Mucosa of gallbladder (tissue), 1 donor: ENCODE measurements around the gene SOX30. TPM values are rescaled to one million over a fixed set of nuclear protein-coding genes. Genes with fewer than 3 reads are reported as not detected.
"Not testable (repeated sequence)": the region's sequence is repeated elsewhere in the genome, so short reads cannot be mapped to it uniquely, and the experiment has no call there.

ENCODE experiments used
- DNase-seq: peaks from one replicate; pipeline ENCODE4 v3.0.0-alpha.2; 2020; ENCODE audit warnings: low spot score
- total RNA-seq: library from RNA; stranded (reverse); gene quantifications from one replicate; pipeline ENCODE4 v1.2.1, GENCODE V29; 2021
- donor health status: DM: no; HTN: no; CAD: no.

The SOX30 gene
- total RNA-seq: 0.09 TPM

DNA sequence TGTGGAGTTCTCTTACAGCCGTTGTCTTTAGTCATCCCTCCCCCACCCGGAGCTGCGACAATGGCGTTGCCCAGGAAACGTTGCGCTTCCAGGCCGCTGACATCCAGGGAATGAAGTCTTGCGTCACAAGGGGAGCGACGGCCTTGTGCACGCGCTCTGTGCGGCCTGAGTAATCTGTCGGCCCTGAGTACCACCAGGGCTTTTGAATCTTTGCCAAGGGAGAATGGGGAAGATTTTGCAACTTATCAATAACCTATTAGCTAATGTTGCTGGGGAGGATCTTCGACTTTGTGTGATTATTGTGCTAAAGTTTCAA lies at the start of gene SOX30:
TSS of gene SOX30 (minus strand) at position 62 of the 316 bp plus-strand sequence. CDS start 360 bp downstream, outside the sequence.
- DNase-seq: no peak

DNA sequence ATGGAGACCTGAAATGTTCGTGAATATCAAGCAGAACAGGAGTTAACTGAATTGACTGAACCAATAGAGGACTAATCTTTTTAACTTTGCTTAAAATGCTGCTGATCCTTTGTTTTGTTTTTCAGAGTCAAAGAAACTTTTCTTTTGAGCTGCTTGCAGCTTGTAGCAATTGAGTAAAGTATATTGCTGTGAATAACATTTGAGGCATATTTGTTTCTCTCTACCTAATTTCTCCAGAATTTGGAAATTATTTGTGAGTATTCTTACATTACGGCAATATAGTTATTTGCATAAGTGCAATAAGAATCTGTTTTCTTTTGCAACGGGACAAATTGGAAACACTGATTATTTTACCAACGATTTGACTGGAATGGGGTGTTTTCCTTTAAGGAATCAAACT lies 46.4 kb upstream of the SOX30 start:
- not testable (repeated sequence) for DNase-seq

DNA sequence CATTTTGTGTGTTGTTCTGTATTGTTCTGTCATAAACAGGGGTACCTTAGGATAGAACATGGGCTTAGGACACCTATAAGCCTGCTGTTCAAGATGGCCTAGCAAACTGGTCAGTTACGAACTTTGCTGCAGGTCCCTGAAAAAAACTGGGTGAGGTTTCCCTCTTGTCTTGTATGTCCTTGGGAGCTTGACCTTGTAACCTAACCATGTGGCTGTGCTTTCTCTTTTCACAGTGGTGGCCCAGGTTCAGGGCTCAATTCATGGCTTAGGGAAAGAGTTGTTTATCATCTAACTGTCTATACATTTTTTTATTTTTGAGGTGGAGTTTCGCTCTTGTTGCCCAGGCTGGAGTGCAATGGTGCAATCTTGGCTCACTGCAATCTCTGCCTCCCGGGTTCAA lies 43.9 kb upstream of the SOX30 start:
- DNase-seq: not testable (repeated sequence)

DNA sequence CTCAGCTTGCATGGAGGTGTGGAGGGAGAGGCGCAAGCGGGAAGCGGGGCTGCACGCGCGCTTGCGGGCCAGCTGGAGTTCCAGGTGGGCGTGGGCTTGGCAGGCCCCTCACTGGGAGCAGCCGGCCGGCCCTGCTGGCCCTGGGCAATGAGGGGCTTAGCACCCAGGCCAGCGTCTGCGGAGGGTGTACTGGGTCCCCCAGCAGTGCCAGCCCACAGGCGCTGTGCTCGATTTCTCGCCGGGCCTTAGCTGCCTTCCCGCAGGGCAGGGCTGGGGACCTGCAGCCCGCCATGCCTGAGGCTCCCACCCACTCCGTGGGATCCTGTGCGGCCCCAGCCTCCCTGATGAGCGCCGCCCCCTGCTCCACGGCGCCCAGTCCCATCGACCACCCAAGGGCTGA lies 41.6 kb upstream of the SOX30 start:
- DNase-seq: not testable (repeated sequence)

DNA sequence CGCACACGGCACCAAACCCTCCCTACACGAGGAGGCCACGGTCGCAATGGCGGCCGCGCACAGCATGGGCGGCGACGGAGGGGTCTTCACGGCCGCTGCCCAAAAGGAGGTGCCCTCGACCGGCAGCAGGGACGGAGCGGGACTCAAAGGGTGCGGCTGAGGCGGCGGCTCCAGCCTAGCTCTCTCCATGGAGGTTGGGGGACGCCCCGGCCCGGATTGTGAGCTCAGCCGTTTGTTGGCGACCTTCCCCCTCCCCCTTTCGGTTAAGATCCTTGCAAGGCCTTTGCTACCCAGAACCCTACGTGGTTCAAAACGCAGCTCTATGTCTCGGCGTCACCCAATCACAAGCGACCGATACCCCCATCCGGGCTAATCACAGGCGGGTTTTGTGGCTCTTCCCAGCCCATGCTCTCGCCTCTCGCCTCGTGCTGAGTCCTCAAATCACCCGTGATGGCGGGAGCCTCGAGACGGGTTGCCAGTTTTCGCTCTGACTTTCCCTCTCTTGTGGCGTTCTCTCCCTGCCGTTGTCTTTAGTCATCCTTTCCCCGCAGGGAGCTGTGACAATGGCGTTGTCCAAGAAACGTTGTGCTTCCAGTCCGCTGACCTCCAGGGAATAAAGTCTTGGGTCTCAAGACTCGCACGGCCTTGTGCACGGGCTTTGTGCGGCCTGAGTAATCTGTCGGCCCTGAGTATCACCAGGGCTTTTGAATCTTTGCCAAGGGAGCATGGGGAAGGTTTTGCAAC lies 38.6 kb upstream of the SOX30 start:
- no peak for DNase-seq

DNA sequence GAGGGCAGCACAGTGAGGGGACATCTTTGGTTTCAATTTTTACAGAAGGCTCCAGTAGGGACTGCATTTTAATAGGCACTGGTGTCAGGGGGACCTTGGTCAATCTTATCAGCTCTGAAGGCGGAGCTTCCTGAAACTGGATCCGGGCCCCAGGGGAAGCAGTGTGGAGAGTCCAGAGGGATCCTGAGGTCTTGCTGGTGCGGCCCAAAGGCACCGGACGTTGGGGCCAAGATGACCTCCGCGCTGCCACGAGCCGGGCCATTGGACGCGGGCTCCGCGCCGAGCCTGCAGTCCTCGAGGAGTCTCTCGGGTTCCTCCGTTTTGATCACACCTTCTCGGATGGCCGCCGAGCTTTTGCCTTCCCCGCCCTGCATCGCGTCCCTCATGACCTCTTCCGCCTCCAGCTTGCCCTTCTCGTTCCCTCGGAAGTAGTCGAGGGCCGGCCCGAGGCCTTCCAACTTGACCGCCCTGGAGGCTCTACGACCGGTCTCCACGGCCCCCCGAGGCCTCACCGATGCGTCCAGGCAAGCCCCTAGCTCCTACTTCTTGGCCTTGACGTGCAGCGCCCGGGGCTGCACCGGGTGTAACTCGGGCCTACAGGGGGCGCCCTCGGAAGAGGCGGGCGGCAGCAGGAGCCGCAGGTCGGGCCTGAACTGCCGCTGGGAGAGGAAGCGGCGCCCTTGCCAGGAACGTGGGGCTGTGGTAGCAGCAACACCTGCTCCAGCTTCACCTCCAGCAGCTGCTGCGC lies 37.9 kb upstream of the SOX30 start:
- DNase-seq: no peak

DNA sequence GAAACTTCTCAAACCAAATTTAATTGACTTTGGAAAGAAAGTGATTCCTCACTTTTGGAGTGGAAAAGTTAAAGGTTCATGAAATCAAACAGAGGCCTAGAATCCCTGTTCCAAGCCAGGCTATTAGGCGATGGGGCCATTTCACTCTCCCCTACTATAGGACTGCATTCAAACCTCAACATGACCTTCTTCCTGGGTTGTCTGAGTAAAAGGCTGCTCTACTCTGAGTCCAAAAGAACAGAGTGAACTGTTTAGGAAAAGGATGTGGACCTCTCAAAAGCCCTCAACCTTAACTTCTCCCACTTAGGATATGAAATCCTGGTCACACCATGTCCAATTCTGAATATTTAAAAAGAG lies 34.9 kb upstream of the SOX30 start:
- no peak for DNase-seq

DNA sequence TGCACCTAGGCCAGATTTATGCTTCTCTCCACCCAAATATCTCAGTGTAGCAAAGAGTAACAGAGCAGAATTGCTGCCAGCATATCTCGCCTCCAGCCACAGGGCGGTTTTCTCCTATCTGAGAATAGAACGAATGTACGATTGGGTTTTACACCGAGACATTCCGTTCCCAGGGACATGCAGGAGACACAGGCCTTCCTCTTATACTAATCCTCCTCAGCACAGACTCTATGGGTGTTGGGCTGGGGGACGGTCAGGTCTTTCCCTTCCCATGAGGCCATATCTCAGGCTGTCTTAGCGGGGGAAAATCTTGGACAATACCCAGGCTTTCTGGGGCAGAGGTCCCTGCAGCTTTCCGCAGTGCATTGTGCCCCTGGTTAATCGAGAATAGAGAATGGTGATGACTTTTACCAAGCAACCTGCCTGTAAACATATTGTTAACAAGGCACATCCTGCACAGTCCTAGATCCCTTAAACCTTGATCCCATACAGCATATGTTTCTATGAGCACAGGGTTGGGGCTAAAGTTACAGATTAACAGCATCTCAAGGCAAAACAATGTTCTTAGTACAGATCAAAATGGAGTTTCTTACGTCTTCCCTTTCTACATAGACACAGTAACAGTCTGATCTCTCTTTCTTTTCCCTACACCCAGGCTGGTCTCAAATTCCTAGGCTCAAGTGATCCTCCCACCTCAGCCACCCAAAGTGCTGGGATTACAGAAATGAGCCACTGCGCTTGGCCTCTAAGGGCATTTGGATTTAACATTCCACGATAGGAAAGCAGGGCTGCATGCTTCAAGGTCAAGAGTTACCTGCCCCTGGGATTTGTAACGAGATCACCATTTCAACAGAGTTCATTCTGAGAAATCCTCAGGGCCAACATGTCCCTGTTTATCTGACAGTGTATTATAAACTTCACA lies 34.3 kb upstream of the SOX30 start:
- not testable (repeated sequence) for DNase-seq

DNA sequence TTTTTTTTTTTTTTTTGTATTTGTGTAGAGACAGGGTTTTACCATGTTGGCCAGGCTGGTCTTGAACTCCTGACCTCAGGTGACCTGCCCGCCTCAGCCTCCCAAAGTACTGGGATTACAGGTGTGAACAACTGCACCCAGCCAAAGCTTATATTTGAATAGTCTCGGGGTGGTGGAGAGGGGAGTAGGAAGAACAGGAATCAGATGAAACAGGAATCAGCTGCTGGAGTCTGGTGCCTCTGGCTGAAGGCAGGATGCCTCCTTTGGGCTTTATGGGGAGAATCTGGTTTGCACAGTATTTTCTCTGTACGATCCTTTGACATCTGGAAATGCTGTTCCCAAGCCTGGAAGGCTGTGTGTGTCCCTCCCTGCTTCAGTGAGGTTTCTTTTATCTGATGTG lies 30.0 kb upstream of the SOX30 start:
- no peak for DNase-seq

DNA sequence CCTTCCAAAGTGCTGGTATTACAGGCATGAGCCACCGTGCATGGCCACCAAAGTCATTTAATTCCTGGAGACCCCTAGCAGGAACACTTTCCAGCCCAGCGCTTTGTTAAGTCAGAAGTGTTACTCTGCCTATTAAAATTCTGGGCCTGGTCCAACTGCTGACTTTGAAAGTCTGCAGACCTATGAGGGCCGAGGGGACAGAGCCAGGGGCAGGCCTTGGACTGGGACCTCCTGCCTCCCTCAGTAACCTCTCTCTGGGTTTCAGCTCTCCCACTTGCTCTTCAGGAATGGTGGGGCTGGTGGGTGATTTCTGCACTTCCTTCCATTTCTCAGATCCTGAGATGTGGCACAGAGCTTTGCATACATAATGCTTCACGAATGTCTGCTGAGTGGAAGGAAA lies 28.8 kb upstream of the SOX30 start:
- no peak for DNase-seq

DNA sequence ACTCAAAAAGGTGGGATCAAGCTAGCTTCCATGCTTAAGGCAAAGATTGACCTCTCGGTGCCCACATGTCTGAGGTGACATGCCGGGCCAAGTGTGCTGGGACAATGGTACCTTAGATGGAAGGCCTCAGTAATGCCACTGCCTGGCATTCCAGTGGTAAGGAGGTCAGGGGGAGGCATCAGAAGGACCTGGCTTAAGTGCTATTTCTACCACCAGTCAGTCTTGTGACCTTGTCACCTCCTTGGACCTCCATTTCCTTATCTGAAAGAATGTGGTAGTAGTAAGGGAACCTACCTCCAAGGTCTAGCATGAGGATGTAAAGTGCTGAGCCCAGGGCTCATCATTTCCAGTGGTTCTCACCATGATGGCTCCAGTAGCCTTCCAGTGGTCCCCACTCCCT lies 28.0 kb upstream of the SOX30 start:
- no peak for DNase-seq

DNA sequence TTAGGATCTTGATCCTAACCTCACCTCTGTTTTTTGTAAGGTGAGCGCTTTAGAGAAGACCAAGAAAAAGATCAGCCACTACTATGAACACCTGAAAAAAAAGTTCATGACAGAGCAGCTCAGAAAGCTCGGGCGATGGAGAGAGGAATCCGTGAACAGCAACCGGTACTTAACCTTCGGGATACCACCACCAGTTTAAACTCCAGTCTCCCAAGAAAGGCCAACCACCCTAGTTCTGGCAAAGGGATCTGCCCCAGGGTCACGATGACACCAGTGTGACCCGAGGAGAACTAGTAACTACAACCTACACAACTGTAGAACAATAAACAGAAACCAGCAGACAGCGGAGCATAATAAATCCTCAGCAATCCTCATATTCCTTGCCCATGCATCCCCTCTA lies 27.6 kb upstream of the SOX30 start:
- DNase-seq: no peak

DNA sequence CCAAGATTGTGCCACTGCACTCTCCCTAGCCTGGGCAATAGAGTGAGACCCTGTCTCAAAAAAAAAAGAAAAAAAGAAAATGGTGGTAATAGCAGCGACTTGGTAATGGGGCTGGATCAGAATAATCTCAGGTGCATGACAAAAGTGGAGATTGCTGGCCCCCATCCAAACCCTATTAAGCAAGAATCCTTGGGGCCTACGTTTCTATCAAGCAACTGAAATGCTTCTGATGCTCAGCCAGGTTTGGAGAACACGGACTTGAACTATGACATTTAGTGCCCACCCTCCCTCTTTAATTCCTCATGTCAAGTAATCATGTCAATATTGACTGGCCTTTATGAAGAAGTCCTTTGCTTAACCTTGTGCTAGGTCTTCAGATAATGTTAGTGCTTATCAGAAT lies 25.7 kb upstream of the SOX30 start:
- DNase-seq: no peak

DNA sequence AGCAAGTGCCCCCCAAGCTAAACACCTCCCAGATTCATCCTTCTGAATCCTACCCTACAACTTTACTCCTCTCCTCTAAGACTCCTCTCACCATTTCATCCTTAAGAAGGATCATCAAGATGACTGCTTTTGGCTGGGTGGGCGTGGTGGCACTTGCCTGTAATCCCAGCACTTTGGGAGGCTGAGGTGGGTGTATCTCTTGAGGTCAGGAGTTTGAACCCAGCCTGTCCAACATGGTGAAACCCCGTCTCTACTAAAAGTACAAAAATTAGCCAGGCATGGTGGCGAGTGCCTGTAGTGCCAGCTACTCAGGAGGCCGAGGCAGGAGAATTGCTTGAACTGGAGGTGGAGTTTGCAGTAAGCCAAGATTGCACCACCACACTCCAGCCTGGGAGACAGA lies 22.1 kb upstream of the SOX30 start:
- not testable (repeated sequence) for DNase-seq

DNA sequence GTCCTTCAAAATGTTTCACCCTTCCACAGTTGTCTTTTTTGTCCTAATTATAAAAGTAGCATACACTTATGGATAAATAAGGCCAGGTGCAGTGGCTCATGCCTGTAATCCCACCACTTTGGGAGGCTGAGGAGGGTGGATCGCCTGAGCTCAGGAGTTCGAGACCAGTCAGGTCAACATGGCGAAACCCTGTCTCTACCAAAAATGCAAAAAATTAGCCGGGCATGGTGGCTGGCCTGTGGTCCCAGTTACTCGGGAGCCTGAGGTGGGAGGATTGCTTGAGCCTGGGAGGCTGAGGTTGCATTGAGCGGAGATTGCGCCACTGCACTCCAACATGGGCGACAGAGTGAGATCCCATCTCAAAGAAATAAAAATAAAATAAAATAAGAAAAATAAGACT lies 20.7 kb upstream of the SOX30 start:
- DNase-seq: no peak

DNA sequence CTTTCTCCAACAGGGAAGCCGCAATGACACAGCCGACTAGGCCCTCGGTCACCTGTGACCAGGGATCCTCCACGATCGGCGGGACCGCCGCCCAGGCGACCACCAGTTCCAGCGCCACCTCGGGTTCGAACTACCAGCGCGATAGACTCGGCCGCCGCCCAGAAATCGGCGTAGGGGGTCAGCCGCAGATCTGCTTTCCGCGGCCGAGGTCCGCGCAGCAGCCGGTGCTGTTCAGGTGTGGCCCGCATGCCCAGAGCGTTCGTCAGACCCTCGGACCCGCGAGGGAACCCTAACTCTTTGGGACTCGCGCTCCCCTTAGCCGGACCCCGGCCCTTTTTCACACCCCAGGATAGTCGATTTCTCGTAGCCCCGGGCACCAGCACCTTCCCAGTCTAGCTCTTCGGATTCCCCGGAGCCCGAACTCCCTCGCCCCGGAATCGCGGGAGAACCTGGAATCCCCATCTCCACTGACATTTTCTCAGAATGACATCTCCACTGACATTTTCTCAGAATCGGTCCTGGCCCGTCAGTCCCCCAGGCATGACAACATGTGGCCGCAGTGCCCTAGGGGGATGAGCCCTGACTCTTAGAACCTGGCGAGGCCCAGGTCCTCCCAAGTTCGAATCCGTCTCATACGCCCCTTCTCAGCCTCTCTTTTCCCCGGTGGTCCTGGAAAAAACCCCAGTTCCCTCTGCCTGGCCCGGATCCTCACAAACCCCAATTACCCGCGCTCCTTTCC lies 19.5 kb upstream of the SOX30 start:
- no peak for DNase-seq

DNA sequence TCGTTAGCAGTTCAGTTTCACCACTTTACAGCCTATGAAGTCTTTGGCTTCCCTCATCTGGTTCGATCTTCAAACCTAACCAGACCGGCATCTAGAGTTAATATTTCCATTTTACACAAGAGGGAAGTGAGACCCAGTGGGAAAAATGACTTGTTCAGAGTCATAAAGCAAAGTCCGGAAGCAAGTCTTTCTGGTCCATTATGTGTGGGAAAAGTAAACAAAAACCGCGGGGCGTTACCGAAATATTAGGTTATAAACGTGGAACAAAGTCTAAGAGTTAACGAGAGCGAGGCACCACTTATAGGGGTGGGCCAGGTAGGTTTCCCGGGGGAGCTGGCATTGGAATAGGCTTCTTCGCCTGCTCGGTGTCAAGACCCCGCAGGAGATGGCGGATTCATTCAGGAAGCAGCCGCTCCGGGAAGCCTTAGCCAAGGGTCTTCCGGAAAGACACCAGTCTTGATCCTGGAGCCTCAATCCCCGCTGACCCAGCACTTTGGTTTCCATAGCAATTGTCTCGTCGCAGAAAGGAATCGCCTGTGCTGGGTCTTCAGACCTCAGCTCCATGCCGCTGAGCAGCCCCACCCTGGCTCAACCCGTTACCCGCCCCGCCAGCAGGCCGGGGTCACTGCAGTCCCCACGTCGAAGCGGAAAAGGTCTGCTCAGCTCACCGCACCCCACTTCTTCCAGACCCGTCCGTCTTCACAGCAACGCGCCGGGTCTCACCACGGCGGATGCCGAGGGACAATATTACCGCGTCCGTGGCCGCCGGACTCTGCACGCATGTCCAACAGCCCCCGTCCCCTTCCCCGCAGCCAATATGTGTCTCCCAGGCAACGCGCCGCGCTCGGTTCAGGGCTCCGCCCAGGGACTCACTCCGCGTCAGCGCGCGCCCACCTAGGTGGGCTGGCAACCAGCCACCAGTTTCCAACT lies 18.7 kb upstream of the SOX30 start, which contains the start of gene C5orf52:
TSS of gene C5orf52 (plus strand) at position 872 of the 930 bp plus-strand sequence. CDS start 82 bp downstream, outside the sequence.
- no peak for DNase-seq

DNA sequence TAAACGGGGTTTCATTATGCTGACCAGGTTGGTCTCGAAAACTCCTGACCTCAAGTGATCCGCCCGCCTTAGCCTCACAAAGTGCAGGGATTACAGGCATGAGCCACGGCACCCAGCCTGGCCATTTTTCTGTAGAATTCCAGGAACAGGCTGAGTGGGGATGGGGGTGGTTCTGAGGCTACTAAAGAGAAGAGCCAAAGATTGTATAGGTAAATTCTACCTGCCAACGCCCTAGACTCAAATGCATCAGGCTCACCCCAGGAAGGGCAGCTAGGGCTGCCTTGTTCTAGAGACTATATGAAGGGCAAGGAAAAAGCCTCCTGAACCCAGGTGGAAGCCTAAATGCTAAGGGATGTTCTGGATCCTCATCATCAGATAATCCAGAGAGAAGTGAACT lies 17.5 kb upstream of the SOX30 start:
- DNase-seq: no peak

DNA sequence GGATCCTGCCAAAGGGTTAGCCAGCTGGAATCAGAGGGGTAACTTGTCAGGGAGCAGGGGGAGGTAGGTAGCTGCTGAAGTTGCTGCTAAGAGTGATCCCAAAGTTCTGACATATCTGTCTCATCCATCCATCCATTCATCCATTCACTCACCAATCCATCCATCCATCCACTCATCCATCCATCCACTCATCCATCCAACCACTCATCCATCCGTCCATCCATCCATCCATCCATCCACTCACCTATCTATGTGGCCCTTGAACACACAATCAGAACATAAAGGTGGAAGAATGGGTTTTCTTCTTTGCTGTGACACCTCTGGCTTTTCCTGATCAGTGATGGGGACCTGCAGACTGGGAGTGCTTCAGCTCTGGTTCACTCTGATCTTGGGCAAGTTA lies 16.1 kb upstream of the SOX30 start:
- no peak for DNase-seq

DNA sequence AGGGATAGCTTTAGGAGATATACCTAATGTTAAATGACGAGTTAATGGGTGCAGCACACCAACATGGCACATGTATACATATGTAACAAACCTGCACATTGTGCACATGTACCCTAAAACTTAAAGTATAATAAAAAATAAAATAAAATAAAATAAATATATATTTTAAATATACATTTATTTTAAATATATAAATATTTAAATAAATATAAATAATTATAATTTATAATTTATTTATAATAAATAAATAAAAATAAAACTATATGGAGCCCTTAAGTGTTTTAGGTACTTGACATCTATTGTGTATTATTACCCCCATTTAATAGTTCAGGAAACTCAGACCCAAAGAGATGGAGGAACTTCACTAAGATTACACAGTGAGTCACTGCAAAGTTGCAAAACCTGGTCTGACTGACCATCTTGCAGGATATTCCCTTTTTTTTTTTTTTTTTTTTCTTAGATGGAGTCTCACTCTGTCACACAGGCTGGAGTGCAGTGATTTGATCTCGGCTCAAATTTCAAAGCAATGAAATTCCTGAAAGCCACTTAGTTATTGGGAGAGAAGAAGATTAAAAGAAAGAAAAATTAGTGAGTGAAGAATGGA lies 13.3 kb upstream of the SOX30 start:
- DNase-seq: no peak
